OCI-LY7 (cell line): Measurements from ENCODE around the gene YY1AP1. TPM values are rescaled to one million over a fixed set of nuclear protein-coding genes. Genes with fewer than 3 reads are reported as not detected.
"Not testable (repeated sequence)": the region's sequence is repeated elsewhere in the genome, so short reads cannot be mapped to it uniquely, and the experiment has no call there.

Experiments
- BruUV-seq: library from RNA; stranded (reverse); fragments of 400-500 nt; replicated peaks from 2 replicates; lab custom pipeline; 2021; lab: Mats Ljungman, UMichigan
- CTCF ChIA-PET: fragments of 300-600 bp; sonication (Branson Sonifier 250); formaldehyde crosslinking; loops from one replicate; lab custom pipeline; 2022; ENCODE audit warnings: antibody characterized with exemption; ENCODE audit not compliant: unreplicated experiment; lab: Charles Lee
- POLR2A ChIA-PET: fragments of 300-600 bp; sonication (Branson Sonifier 250); formaldehyde crosslinking; loops from one replicate; lab custom pipeline; 2022; ENCODE audit warnings: antibody characterized with exemption; lab: Charles Lee
- DNase-seq: peaks from one replicate; pipeline ENCODE4 v3.0.0-alpha.2; 2015; ENCODE audit warnings: low spot score
- H2AFZ ChIP-seq: fragments of 200-600 bp; sonication (generic), shearing (Covaris generic); 2 replicates; pipeline ENCODE4 v1.6.1; 2014; ENCODE audit warnings: mild to moderate bottlenecking, antibody characterized with exemption, low read length, moderate library complexity
- H3K27ac ChIP-seq: fragments of 200-600 bp; sonication (generic); 2 replicates; pipeline ENCODE4 v1.5.1; 2014; ENCODE audit warnings: mixed run types, low read depth, mild to moderate bottlenecking, moderate library complexity, low read length, inconsistent platforms; ENCODE audit not compliant: poor library complexity, severe bottlenecking
- H3K36me3 ChIP-seq: fragments of 200-600 bp; sonication (generic); 2 replicates; pipeline ENCODE4 v1.6.1; 2014; ENCODE audit warnings: mild to moderate bottlenecking, antibody characterized with exemption, low read length, moderate library complexity, mixed read lengths; ENCODE audit not compliant: insufficient read depth
- H3K4me1 ChIP-seq: fragments of 200-600 bp; sonication (generic); 2 replicates; pipeline ENCODE4 v1.5.1; 2014; ENCODE audit warnings: mild to moderate bottlenecking, low read length; ENCODE audit not compliant: insufficient read depth, poor library complexity, severe bottlenecking
- H3K4me2 ChIP-seq: fragments of 200-600 bp; sonication (generic); 2 replicates; pipeline ENCODE4 v1.6.1; 2014; ENCODE audit warnings: mild to moderate bottlenecking, low read length
- H3K4me3 ChIP-seq: fragments of 200-600 bp; sonication (generic); 2 replicates; pipeline ENCODE4 v1.5.1; 2014; ENCODE audit warnings: mild to moderate bottlenecking, low read depth, low read length; ENCODE audit not compliant: poor library complexity, severe bottlenecking
- H3K79me2 ChIP-seq: fragments of 200-600 bp; sonication (generic); 2 replicates; pipeline ENCODE4 v1.6.1; 2016; ENCODE audit warnings: low read depth, mild to moderate bottlenecking, low read length, moderate library complexity, mixed read lengths; ENCODE audit not compliant: insufficient read depth
- H3K9me2 ChIP-seq: fragments of 200-600 bp; sonication (generic); 2 replicates; pipeline ENCODE4 v1.6.1; 2016; ENCODE audit warnings: mild to moderate bottlenecking, low read length, mixed read lengths; ENCODE audit not compliant: insufficient read depth
- H3K9me3 ChIP-seq: fragments of 200-600 bp; sonication (generic); 2 replicates; pipeline ENCODE4 v1.6.1; 2014; ENCODE audit warnings: mild to moderate bottlenecking, mixed run types, low read length, mixed read lengths
- H4K20me1 ChIP-seq: fragments of 200-600 bp; sonication (generic); 2 replicates; pipeline ENCODE4 v1.6.1; 2014; ENCODE audit warnings: mild to moderate bottlenecking, antibody characterized with exemption, low read length, moderate library complexity, mixed read lengths; ENCODE audit not compliant: insufficient read depth
- CTCF ChIP-seq: fragments of 200-600 bp; sonication (generic); conservative IDR thresholded peaks from 2 replicates; pipeline ENCODE4 v1.5.1; 2014; ENCODE audit warnings: mild to moderate bottlenecking, antibody characterized with exemption, low read length, moderate library complexity, mixed read lengths
- EZH2phosphoT487 ChIP-seq: fragments of 200-600 bp; sonication (generic); IDR thresholded peaks from 2 replicates; pipeline ENCODE4 v1.6.1; 2018; ENCODE audit warnings: low read depth, borderline replicate concordance, mild to moderate bottlenecking, mixed run types, antibody characterized with exemption, low read length, moderate library complexity, mixed read lengths
- intact Hi-C: fragments of 100-400 bp; cut with micrococcal nuclease; formaldehyde crosslinking; loops from one replicate; pipeline ENCODE4 v1.10.0; 2022; ENCODE audit not compliant: unreplicated experiment
- total RNA-seq, 2 experiments: library from RNA; depleted of rRNA in 1 of 2; stranded (reverse); fragments of >200 nt in 1 of 2; shearing (Covaris generic) in 1 of 2; gene quantifications; 2 replicates each; pipeline ENCODE4 v1.2.3, GENCODE V29; 2014 to 2022

YY1AP1 gene
- total RNA-seq, 2 experiments from 2014 or later = 76.0 to 84.6 TPM

DNA sequence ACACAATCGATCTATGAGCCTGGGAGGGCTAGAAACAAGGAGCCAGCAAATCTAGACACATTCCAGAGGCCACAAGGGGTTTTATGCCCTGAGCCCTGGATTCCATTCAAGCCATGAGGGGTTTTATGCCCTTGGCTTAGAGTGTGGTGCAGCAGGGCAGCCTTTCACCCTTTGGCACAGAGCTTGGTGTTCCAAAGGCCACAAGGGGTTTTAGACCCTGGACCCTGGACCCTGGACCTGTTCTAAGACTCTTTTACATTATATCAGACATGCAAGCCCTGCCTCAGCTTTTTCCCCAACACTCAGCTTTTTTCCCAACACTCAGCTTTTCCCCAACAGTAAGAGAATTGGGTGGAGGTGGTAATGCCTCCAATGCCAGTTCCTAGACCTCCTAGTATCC is 65.2 kb downstream of the YY1AP1 start:
- no TSS peak for BruUV-seq
- TF ChIP-seq EZH2phosphoT487 = no peak
- TF ChIP-seq CTCF = no peak

DNA sequence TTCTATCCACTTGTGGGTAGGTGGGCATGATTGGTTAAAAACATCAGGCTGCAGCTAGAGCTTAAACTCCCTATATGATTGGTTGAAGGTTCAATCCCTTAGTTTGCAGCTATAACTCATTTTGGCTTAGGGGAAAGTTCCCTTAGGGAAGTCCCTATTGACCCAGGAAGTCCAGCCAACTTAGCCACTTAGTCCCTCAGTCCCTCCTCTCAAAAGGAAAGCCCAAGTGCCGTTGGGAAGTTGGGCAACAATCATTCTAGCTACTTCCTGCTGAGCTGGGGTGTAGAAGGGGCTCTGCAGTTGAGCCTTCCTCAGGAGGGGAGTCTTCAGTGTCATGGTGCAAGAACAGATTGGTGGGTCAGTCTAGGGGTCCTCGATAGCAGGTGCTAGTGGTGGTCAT is 66.4 kb downstream of the YY1AP1 start:
- H3K4me2 ChIP-seq = no peak overlapping the region
- H2AFZ ChIP-seq = no peak overlapping the region
- POLR2A ChIA-PET = interaction anchor here (0.6 to 0.7 kb wide), 2 partner anchors 195 to 428 kb away, joined by 4 read pairs; no protein-coding TSS in a partner anchor
- H3K4me1 ChIP-seq = no peaks in the 10 kb centered on the region
- no peaks in the 10 kb centered on the region for H3K9me2 ChIP-seq
- H3K27ac ChIP-seq = no peak overlapping the region
- BruUV-seq = no TSS peak
- DNase-seq = no peak
- no peaks in the 10 kb centered on the region for H3K79me2 ChIP-seq
- H3K9me3 ChIP-seq = no peaks in the 10 kb centered on the region
- TF ChIP-seq CTCF (no peak), EZH2phosphoT487 (no peak)
- H4K20me1 ChIP-seq = no peaks in the 10 kb centered on the region
- H3K36me3 ChIP-seq = no peaks in the 10 kb centered on the region
- CTCF ChIA-PET = no interaction called here
- intact Hi-C loops = no loop called here
- no peak overlapping the region for H3K4me3 ChIP-seq

More for the DNA sequence above, 65.2 kb downstream of the YY1AP1 start:
- intact Hi-C loops = no loop called here
- H3K9me3 ChIP-seq = no peaks in the 10 kb centered on the region
- ChIA-PET POLR2A (no interaction called here), CTCF (no interaction called here)
- H3K4me2 ChIP-seq = no peak overlapping the region
- H3K4me1 ChIP-seq = no peaks in the 10 kb centered on the region
- H3K36me3 ChIP-seq = no peaks in the 10 kb centered on the region
- H2AFZ ChIP-seq = no peak overlapping the region
- DNase-seq = no peak
- H3K4me3 ChIP-seq = no peak overlapping the region
- no peaks in the 10 kb centered on the region for H3K9me2 ChIP-seq
- H4K20me1 ChIP-seq = no peaks in the 10 kb centered on the region
- no peaks in the 10 kb centered on the region for H3K79me2 ChIP-seq
- no peak overlapping the region for H3K27ac ChIP-seq

DNA sequence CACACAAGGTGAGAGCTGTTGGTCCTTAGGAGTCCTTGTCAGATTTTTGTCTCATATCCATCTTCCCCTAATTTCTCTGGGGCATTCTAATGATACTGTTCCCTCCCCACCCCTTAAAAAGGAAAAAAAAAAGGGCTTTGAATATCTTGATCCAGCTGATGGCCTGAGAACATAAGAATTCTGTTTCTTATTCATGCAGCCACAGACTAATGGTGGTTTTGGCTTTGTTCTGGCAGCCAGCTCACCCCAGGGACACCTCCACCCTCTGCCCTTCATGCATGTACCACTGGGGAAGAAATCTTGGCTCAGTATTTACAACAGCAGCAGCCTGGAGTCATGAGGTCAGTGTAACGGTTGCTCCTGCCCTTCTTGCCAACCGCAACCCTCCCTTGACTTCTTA is 75.3 kb downstream of the YY1AP1 start:
- BruUV-seq, intact Hi-C loops, H3K4me1 ChIP-seq, DNase-seq, H3K79me2 ChIP-seq, H3K9me2 ChIP-seq, CTCF ChIA-PET, POLR2A ChIA-PET, H2AFZ ChIP-seq, H3K4me3 ChIP-seq, H4K20me1 ChIP-seq, H3K4me2 ChIP-seq, H3K27ac ChIP-seq, H3K9me3 ChIP-seq: not testable (repeated sequence)
- peaks cover 19% of the 10 kb centered on the region for H3K36me3 ChIP-seq

- BruUV-seq, H3K27ac ChIP-seq, POLR2A ChIA-PET, H4K20me1 ChIP-seq, intact Hi-C loops, DNase-seq, H3K9me2 ChIP-seq, H3K4me1 ChIP-seq, CTCF ChIA-PET, H3K9me3 ChIP-seq, H2AFZ ChIP-seq, H3K79me2 ChIP-seq: not testable (repeated sequence)
- H3K4me2 ChIP-seq = peak overlapping the region; percentile 50
- peaks cover 19% of the 10 kb centered on the region for H3K36me3 ChIP-seq
- peak overlapping the region; percentile 79 for H3K4me3 ChIP-seq
Measured at GRCh38 chr1:155610257-155610647, 78.3 kb downstream of the YY1AP1 start.
